ENCODE measurements around the gene ZBTB7B.

DNA sequence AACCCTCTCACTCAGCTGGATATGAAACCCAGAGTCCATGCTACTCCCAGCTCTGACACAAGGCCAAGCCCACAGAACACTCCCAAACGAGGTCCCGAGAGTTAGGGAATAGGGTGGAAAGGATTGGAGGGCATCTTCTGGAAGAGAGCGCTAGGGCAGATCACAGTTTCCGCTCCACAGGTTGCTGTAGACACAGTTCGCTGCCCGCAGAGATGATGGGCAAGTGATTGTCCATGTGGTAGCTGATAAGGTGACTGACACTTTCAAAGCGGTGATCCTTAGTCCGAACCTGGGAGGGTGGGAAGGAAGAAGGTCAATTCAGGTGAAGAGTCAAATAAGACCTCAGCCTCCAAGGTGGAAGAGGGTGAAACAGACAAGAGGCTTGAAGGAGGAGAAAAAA lies 39.0 kb upstream of the ZBTB7B start:
- TF ChIP-seq YY1 (IDR thresholded peaks at IDR 0.05; ENCODE audit: low read depth): no peak
- no peak for TF ChIP-seq EP300 (IDR thresholded peaks at IDR 0.05; ENCODE audit: borderline replicate concordance)
- TF ChIP-seq, protein P1, sequence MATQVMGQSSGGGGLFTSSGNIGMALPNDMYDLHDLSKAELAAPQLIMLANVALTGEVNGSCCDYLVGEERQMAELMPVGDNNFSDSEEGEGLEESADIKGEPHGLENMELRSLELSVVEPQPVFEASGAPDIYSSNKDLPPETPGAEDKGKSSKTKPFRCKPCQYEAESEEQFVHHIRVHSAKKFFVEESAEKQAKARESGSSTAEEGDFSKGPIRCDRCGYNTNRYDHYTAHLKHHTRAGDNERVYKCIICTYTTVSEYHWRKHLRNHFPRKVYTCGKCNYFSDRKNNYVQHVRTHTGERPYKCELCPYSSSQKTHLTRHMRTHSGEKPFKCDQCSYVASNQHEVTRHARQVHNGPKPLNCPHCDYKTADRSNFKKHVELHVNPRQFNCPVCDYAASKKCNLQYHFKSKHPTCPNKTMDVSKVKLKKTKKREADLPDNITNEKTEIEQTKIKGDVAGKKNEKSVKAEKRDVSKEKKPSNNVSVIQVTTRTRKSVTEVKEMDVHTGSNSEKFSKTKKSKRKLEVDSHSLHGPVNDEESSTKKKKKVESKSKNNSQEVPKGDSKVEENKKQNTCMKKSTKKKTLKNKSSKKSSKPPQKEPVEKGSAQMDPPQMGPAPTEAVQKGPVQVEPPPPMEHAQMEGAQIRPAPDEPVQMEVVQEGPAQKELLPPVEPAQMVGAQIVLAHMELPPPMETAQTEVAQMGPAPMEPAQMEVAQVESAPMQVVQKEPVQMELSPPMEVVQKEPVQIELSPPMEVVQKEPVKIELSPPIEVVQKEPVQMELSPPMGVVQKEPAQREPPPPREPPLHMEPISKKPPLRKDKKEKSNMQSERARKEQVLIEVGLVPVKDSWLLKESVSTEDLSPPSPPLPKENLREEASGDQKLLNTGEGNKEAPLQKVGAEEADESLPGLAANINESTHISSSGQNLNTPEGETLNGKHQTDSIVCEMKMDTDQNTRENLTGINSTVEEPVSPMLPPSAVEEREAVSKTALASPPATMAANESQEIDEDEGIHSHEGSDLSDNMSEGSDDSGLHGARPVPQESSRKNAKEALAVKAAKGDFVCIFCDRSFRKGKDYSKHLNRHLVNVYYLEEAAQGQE (IDR thresholded peaks at IDR 0.05; ENCODE audit: low read depth): no peak
- no peak for TF ChIP-seq TAF1 (IDR thresholded peaks at IDR 0.05; ENCODE audit: low read depth)
- no peak for TF ChIP-seq TCF12 (IDR thresholded peaks at IDR 0.05; ENCODE audit: low read depth)
- TF ChIP-seq NFIC (IDR thresholded peaks at IDR 0.05): no peak
- TF ChIP-seq CEBPB (IDR thresholded peaks at IDR 0.05): no peak
- no peak for TF ChIP-seq ZBTB7A (IDR thresholded peaks at IDR 0.05; ENCODE audit: low read depth)
- TF ChIP-seq CREB1 (IDR thresholded peaks at IDR 0.05; ENCODE audit: low read depth): no peak
- TF ChIP-seq EGR1 (IDR thresholded peaks at IDR 0.05): no peak
- TF ChIP-seq, protein P2, sequence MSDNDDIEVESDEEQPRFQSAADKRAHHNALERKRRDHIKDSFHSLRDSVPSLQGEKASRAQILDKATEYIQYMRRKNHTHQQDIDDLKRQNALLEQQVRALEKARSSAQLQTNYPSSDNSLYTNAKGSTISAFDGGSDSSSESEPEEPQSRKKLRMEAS (IDR thresholded peaks at IDR 0.05): no peak

All from Ishikawa (cell line).